GM21526 (cell line): ENCODE data around the gene SPRY2.
"Not testable (repeated sequence)": the region's sequence is repeated elsewhere in the genome, so short reads cannot be mapped to it uniquely, and the experiment has no call there.

Source experiments
- ATAC-seq: cut with Tn5 transposase; IDR thresholded peaks from one replicate; pipeline ENCODE4 v1.9.1; 2021; ENCODE audit warnings: moderate library complexity; ENCODE audit not compliant: unreplicated experiment, low FRiP score

The SPRY2 gene

GRCh38 chr13:80355496-80356094 lies 14.7 kb upstream of the SPRY2 start:
- ATAC-seq: not testable (repeated sequence)

GRCh38 chr13:80348750-80349149 lies 7.8 kb upstream of the SPRY2 start:
- no peak for ATAC-seq

GRCh38 chr13:80348314-80348713 lies 7.4 kb upstream of the SPRY2 start:
- ATAC-seq: no peak

- no peak for ATAC-seq
These were observed 5.0 kb upstream of the SPRY2 start for GRCh38 chr13:80345771-80346510.

- ATAC-seq: not testable (repeated sequence)
These were observed 3.1 kb upstream of the SPRY2 start for GRCh38 chr13:80344032-80344431.

GRCh38 chr13:80342471-80343371 lies 1.8 kb upstream of the SPRY2 start:
- peak; percentile 65 for ATAC-seq

- ATAC-seq: no peak
These were observed 937 bp upstream of the SPRY2 start for GRCh38 chr13:80341756-80342370.

- peak; percentile 24 for ATAC-seq
These were observed 250 bp downstream of the SPRY2 start for GRCh38 chr13:80340651-80341100.

GRCh38 chr13:80339912-80340650 lies 845 bp downstream of the SPRY2 start:
- no peak for ATAC-seq

- no peak for ATAC-seq
These were observed 1.4 kb downstream of the SPRY2 start for GRCh38 chr13:80339563-80339911.

- no peak for ATAC-seq
These were observed 2.0 kb downstream of the SPRY2 start for GRCh38 chr13:80338781-80339562.

- no peak for ATAC-seq
These were observed 3.4 kb downstream of the SPRY2 start for GRCh38 chr13:80337288-80338081.

- no peak for ATAC-seq
These were observed 4.1 kb downstream of the SPRY2 start for GRCh38 chr13:80336776-80337287.

GRCh38 chr13:80336370-80336769 lies 4.6 kb downstream of the SPRY2 start:
- no peak for ATAC-seq

GRCh38 chr13:80334597-80335260 lies 6.2 kb downstream of the SPRY2 start:
- ATAC-seq: no peak

- no peak for ATAC-seq
These were observed 8.9 kb downstream of the SPRY2 start for GRCh38 chr13:80331984-80332383.

- ATAC-seq: no peak
These were observed 11.7 kb downstream of the SPRY2 start for GRCh38 chr13:80329250-80329649.

GRCh38 chr13:80319004-80319403 lies 21.9 kb downstream of the SPRY2 start:
- no peak for ATAC-seq
